ENCODE measurements around the gene RPN1. TPM values are rescaled to one million over a fixed set of nuclear protein-coding genes. Genes with fewer than 3 reads are reported as not detected.
"Not testable (repeated sequence)": the region's sequence is repeated elsewhere in the genome, so short reads cannot be mapped to it uniquely, and the experiment has no call there.

Gene RPN1
- total RNA-seq, 3 donors from 2014 or later: 189 to 209 (median 195) TPM

DNA sequence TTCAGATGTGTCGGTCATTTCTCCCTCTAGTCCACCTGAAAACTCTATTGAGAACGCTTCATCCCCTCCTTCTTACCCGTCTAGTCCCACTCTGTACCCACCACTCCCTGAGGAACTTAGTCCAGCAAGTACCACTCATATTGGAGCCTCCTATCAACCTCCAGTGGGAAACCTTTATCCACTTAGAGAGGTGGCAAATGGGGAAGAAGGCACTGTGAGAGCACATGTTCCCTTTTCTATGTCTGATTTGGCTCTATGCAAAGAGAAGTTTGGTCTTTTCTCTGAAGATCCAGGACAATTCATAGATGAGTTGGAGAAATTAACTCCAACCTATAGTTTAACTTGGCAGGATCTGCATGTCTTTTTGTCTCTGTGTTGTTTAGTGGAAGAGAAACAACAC, 17.0 kb upstream of the RPN1 start:
- ATAC-seq: no peak
- Mint-ChIP-seq H3K9me3 (no peaks in the 10 kb centered on the region), H3K4me1 (ENCODE audit: low read depth) (no peaks in the 10 kb centered on the region), H3K4me3 (no peak overlapping the region), H3K36me3 (ENCODE audit: insufficient read depth) (peaks cover under 1% of the 10 kb centered on the region), H3K27me3 (ENCODE audit: low read depth) (no peaks in the 10 kb centered on the region)
- DNase-seq: no peak

DNA sequence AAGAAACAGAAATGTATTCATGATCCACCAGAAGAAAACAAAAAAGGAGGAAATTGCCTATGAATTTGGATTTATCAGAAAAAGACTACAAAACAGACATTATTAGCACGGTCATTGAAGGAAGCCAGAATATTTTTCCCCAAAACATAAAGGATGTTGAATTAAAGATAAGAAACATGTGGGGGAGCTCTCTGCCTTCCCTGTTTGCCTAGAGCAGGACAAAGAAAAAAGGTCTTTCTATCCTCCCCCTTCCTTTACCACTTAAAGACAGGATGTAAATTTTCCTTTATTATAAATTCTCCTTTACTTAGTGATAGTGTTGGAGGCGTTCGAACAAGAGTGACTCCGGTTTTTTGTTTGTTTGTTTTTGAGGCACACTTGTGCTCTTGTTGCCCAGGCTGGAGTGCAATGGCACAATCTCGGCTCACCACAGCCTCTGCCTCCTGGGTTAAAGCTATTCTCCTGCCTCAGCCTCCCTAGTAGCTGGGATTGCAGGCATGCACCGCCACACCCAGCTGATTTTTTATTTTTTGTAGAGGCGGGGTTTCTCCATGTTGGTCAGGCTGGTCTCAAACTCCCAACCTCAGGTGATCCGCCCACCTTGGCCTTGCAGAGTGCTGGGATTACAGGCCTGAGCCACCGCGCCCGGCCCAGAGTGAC, 14.9 kb upstream of the RPN1 start:
- no peaks in the 10 kb centered on the region for H3K9me3 Mint-ChIP-seq
- H3K36me3 Mint-ChIP-seq (ENCODE audit: insufficient read depth): peaks cover 5% of the 10 kb centered on the region
- no peak overlapping the region for H3K4me3 Mint-ChIP-seq
- H3K4me1 Mint-ChIP-seq (ENCODE audit: low read depth): no peaks in the 10 kb centered on the region
- DNase-seq (no peak), ATAC-seq (no peak)
- H3K27me3 Mint-ChIP-seq (ENCODE audit: low read depth): no peaks in the 10 kb centered on the region

- ATAC-seq (no peak), DNase-seq (no peak)
- Mint-ChIP-seq H3K36me3 (ENCODE audit: insufficient read depth) (peaks cover 5% of the 10 kb centered on the region), H3K27me3 (ENCODE audit: low read depth) (no peaks in the 10 kb centered on the region), H3K4me1 (ENCODE audit: low read depth) (no peaks in the 10 kb centered on the region), H3K4me3 (no peak overlapping the region), H3K9me3 (no peaks in the 10 kb centered on the region)
Observed at GRCh38 chr3:128663151-128663550, 12.5 kb upstream of the RPN1 start.

- H3K9me3 Mint-ChIP-seq: no peaks in the 10 kb centered on the region
- DNase-seq: no peak
- peaks cover 6% of the 10 kb centered on the region for H3K4me1 Mint-ChIP-seq (ENCODE audit: low read depth)
- no peaks in the 10 kb centered on the region for H3K27me3 Mint-ChIP-seq (ENCODE audit: low read depth)
- H3K4me3 Mint-ChIP-seq: no peak overlapping the region
- H3K36me3 Mint-ChIP-seq (ENCODE audit: insufficient read depth): no peaks in the 10 kb centered on the region
- no peak for ATAC-seq
Observed at GRCh38 chr3:128655531-128655930, 4.9 kb upstream of the RPN1 start.

- DNase-seq: peak; percentile 9
- ATAC-seq; H3K27me3 Mint-ChIP-seq (ENCODE audit: low read depth); H3K36me3 Mint-ChIP-seq (ENCODE audit: insufficient read depth); H3K9me3 Mint-ChIP-seq; H3K4me1 Mint-ChIP-seq (ENCODE audit: low read depth): not testable (repeated sequence)
- peak overlapping the region; percentile 75 for H3K4me3 Mint-ChIP-seq
Observed at GRCh38 chr3:128653993-128654805, 3.6 kb upstream of the RPN1 start.

- H3K27me3 Mint-ChIP-seq (ENCODE audit: low read depth); DNase-seq: not testable (repeated sequence)
- H3K4me1 Mint-ChIP-seq (ENCODE audit: low read depth): peaks cover 13% of the 10 kb centered on the region
Observed at GRCh38 chr3:128653383-128653992, 2.9 kb upstream of the RPN1 start.

GRCh38 chr3:128648940-128649663, 1.5 kb downstream of the RPN1 start:
- H3K4me3 Mint-ChIP-seq: peak overlapping the region; percentile 90
- no peaks in the 10 kb centered on the region for H3K9me3 Mint-ChIP-seq
- H3K4me1 Mint-ChIP-seq (ENCODE audit: low read depth): peaks cover 35% of the 10 kb centered on the region
- DNase-seq (no peak), ATAC-seq (no peak)
- no peaks in the 10 kb centered on the region for H3K27me3 Mint-ChIP-seq (ENCODE audit: low read depth)
- peaks cover 4% of the 10 kb centered on the region for H3K36me3 Mint-ChIP-seq (ENCODE audit: insufficient read depth)

More at GRCh38 chr3:128653383-128653992, 2.9 kb upstream of the RPN1 start:
- H3K9me3 Mint-ChIP-seq; H3K36me3 Mint-ChIP-seq (ENCODE audit: insufficient read depth); ATAC-seq: not testable (repeated sequence)
- peak overlapping the region; percentile 75 for H3K4me3 Mint-ChIP-seq

DNA sequence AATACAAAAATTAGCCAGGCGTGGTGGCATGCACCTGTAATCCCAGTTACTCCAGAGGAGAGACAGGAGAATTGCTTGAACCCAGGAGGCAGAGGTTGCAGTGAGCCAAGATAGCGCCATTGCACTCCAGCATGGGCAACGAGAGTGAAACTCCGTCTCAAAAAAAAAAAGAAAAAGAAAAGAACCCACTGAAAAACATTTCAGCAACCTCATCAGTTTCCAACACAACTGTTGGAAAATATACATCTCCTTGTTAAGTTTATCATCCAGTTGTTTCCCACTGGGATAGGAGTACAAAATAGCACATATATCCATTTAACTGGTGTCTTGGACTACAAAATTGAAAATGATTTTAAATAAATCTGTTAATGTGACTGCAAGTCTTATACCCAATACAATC, 2.2 kb downstream of the RPN1 start:
- peaks cover 32% of the 10 kb centered on the region for H3K4me1 Mint-ChIP-seq (ENCODE audit: low read depth)
- ATAC-seq: no peak
- no peaks in the 10 kb centered on the region for H3K9me3 Mint-ChIP-seq
- H3K36me3 Mint-ChIP-seq (ENCODE audit: insufficient read depth): peaks cover 4% of the 10 kb centered on the region
- peak overlapping the region; percentile 90 for H3K4me3 Mint-ChIP-seq
- H3K27me3 Mint-ChIP-seq (ENCODE audit: low read depth): no peaks in the 10 kb centered on the region
- DNase-seq: no peak

DNA sequence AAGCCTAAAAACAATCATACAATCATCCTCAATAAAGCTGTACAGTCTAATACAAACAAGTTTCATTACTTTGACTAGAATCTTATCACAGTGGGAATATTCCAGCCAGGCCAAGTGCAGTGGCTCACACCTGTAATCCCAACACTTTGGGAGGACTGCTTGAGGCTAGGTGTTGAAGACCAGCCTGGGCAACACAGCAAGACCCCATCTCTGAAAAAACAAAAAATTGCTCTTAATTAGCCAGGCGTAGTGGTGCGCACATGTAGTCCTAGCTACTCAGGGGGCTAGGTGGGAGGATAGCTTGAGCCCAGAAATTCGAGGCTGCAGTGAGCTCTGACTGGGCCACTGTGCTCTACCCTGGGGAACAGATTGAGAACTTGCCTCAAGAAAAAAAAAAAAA, 3.3 kb downstream of the RPN1 start:
- no peak for DNase-seq
- H3K27me3 Mint-ChIP-seq (ENCODE audit: low read depth): no peaks in the 10 kb centered on the region
- H3K4me3 Mint-ChIP-seq: peak overlapping the region; percentile 19
- peaks cover 32% of the 10 kb centered on the region for H3K4me1 Mint-ChIP-seq (ENCODE audit: low read depth)
- H3K9me3 Mint-ChIP-seq: no peaks in the 10 kb centered on the region
- peaks cover 4% of the 10 kb centered on the region for H3K36me3 Mint-ChIP-seq (ENCODE audit: insufficient read depth)
- ATAC-seq: no peak

DNA sequence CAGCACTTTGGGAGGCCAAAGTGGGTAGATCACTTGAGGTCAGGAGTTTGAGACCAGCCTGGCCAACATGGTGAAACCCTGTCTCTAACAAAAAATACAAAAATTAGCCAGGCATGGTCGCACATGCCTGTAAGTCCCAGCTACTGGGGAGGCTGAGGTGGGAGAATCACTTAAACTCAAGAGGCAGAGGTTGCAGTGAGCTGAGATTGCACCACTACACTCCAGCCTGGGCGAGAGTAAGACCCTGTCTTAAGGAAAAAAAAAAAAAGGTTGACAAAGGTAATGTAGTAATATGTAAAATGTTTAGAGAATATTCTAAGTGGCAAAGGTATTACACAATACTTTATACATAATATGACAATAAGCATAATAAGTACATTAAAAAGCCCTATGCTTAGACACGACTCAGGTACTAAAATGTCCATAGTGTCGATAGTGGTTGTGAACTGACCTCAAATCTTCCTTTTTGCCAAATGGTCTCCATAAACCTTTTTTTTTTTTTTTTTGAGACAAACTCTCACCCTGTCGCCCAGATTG, 16.5 kb downstream of the RPN1 start:
- H3K4me1 Mint-ChIP-seq (ENCODE audit: low read depth): peaks cover 11% of the 10 kb centered on the region
- H3K9me3 Mint-ChIP-seq: no peaks in the 10 kb centered on the region
- H3K4me3 Mint-ChIP-seq: no peak overlapping the region
- no peak for ATAC-seq
- peaks cover 34% of the 10 kb centered on the region for H3K36me3 Mint-ChIP-seq (ENCODE audit: insufficient read depth)
- no peak for DNase-seq
- H3K27me3 Mint-ChIP-seq (ENCODE audit: low read depth): no peaks in the 10 kb centered on the region

GRCh38 chr3:128632301-128632700, 18.3 kb downstream of the RPN1 start:
- H3K36me3 Mint-ChIP-seq (ENCODE audit: insufficient read depth): peaks cover 29% of the 10 kb centered on the region
- ATAC-seq: no peak
- H3K9me3 Mint-ChIP-seq: no peaks in the 10 kb centered on the region
- peaks cover 2% of the 10 kb centered on the region for H3K4me1 Mint-ChIP-seq (ENCODE audit: low read depth)
- no peak for DNase-seq
- H3K4me3 Mint-ChIP-seq: no peak overlapping the region
- no peaks in the 10 kb centered on the region for H3K27me3 Mint-ChIP-seq (ENCODE audit: low read depth)

- Mint-ChIP-seq H3K4me3 (no peak overlapping the region), H3K27me3 (ENCODE audit: low read depth) (no peaks in the 10 kb centered on the region), H3K36me3 (ENCODE audit: insufficient read depth) (peaks cover 44% of the 10 kb centered on the region), H3K9me3 (no peaks in the 10 kb centered on the region), H3K4me1 (ENCODE audit: low read depth) (no peaks in the 10 kb centered on the region)
- DNase-seq (no peak), ATAC-seq (no peak)
Observed at GRCh38 chr3:128629936-128630335, 20.7 kb downstream of the RPN1 start.

- no peaks in the 10 kb centered on the region for H3K27me3 Mint-ChIP-seq (ENCODE audit: low read depth)
- DNase-seq (no peak), ATAC-seq (no peak)
- no peaks in the 10 kb centered on the region for H3K9me3 Mint-ChIP-seq
- peaks cover 42% of the 10 kb centered on the region for H3K36me3 Mint-ChIP-seq (ENCODE audit: insufficient read depth)
- H3K4me3 Mint-ChIP-seq: no peak overlapping the region
- peaks cover 5% of the 10 kb centered on the region for H3K4me1 Mint-ChIP-seq (ENCODE audit: low read depth)
Observed at GRCh38 chr3:128625409-128625945, 25.1 kb downstream of the RPN1 start.

All from activated T-cell treated with anti-CD3 and anti-CD28 coated beads, Interleukin-2, amount 50 U/mL, for 4 hours (primary cell).